GM12874 (cell line): ENCODE measurements around the gene GRPEL2.

Experiments used
- CTCF ChIP-seq: IDR thresholded peaks from 2 replicates; pipeline ENCODE4 v1.5.1; 2011; ENCODE audit warnings: low read depth, mild to moderate bottlenecking, control low read depth, low read length, moderate library complexity; ENCODE audit not compliant: insufficient read depth

GRPEL2 gene

GRCh38 chr5:149358294-149358651 lies 13.0 kb downstream of the GRPEL2 start:
- no peak for TF ChIP-seq CTCF

GRCh38 chr5:149358868-149359495 lies 13.7 kb downstream of the GRPEL2 start:
- TF ChIP-seq CTCF, result no peak

- no peak for TF ChIP-seq CTCF
These were observed 15.0 kb downstream of the GRPEL2 start for GRCh38 chr5:149360272-149360671.

GRCh38 chr5:149362541-149362940 lies 17.2 kb downstream of the GRPEL2 start:
- TF ChIP-seq CTCF, result no peak

GRCh38 chr5:149363358-149363757 lies 18.1 kb downstream of the GRPEL2 start:
- no peak for TF ChIP-seq CTCF

- no peak for TF ChIP-seq CTCF
These were observed 18.6 kb downstream of the GRPEL2 start for GRCh38 chr5:149363936-149364335.

GRCh38 chr5:149364719-149365118 lies 19.4 kb downstream of the GRPEL2 start:
- TF ChIP-seq CTCF, result no peak

- TF ChIP-seq CTCF, result no peak
These were observed 20.1 kb downstream of the GRPEL2 start for GRCh38 chr5:149365418-149365817.
